Trophoblast cell (in vitro differentiated cells and primary cell): Measurements from ENCODE around the gene C20orf202.
A peak's percentile ranks its signal among the peaks of the same experiment; 100 is the strongest.

Experiments
- DNase-seq, 2 donors: peaks; one replicate each; pipeline ENCODE4 v3.0.0-alpha.2; 2016
- H2AFZ ChIP-seq: 2 replicates; pipeline ENCODE4 v1.6.1; 2013; ENCODE audit warnings: low read length, moderate library complexity, mild to moderate bottlenecking; ENCODE audit not compliant: insufficient read depth, poor library complexity
- H2AK5ac ChIP-seq: 2 replicates; pipeline ENCODE4 v1.6.1; 2013; ENCODE audit warnings: mild to moderate bottlenecking, low read length
- H2BK120ac ChIP-seq: 2 replicates; pipeline ENCODE4 v1.6.1; 2013; ENCODE audit warnings: low read length, mild to moderate bottlenecking, moderate library complexity; ENCODE audit not compliant: insufficient read depth, poor library complexity
- H2BK12ac ChIP-seq: 2 replicates; pipeline ENCODE4 v1.6.1; 2013; ENCODE audit warnings: mild to moderate bottlenecking, low read length, moderate library complexity
- H2BK5ac ChIP-seq: 2 replicates; pipeline ENCODE4 v1.6.1; 2013; ENCODE audit warnings: low read length, low read depth, moderate library complexity, mild to moderate bottlenecking; ENCODE audit not compliant: poor library complexity
- H3K14ac ChIP-seq: 2 replicates; pipeline ENCODE4 v1.6.1; 2013; ENCODE audit warnings: mild to moderate bottlenecking, low read length
- H3K18ac ChIP-seq: 2 replicates; pipeline ENCODE4 v1.6.1; 2013; ENCODE audit warnings: mild to moderate bottlenecking, low read length
- H3K23ac ChIP-seq: 2 replicates; pipeline ENCODE4 v1.6.1; 2013; ENCODE audit warnings: low read length
- H3K27ac ChIP-seq: 2 replicates; pipeline ENCODE4 v1.5.1; 2013; ENCODE audit warnings: low read depth, mild to moderate bottlenecking, inconsistent platforms, low read length, moderate library complexity
- H3K27me3 ChIP-seq: 2 replicates; pipeline ENCODE4 v1.6.1; 2013; ENCODE audit warnings: inconsistent platforms, mild to moderate bottlenecking, low read length, moderate library complexity; ENCODE audit not compliant: insufficient read depth
- H3K36me3 ChIP-seq, 2 experiments: 1 replicate in 1 of 2; 2 replicates in 1 of 2; pipeline ENCODE4 v1.6.1; 2013; ENCODE audit warnings: low read length in 2 of 2, mild to moderate bottlenecking in 2 of 2, moderate library complexity in 1 of 2; ENCODE audit not compliant: insufficient read depth in 2 of 2, control insufficient read depth in 1 of 2
- H3K4ac ChIP-seq: 2 replicates; pipeline ENCODE4 v1.6.1; 2013; ENCODE audit warnings: low read depth, mild to moderate bottlenecking, low read length, moderate library complexity
- H3K4me1 ChIP-seq, 2 experiments: 1 replicate in 1 of 2; 2 replicates in 1 of 2; pipeline ENCODE4 v1.6.1; 2013; ENCODE audit warnings: low read length in 2 of 2, mild to moderate bottlenecking in 2 of 2, moderate library complexity in 1 of 2; ENCODE audit not compliant: insufficient read depth in 2 of 2, control insufficient read depth in 1 of 2
- H3K4me2 ChIP-seq: 2 replicates; pipeline ENCODE4 v1.6.1; 2013; ENCODE audit warnings: inconsistent platforms, mild to moderate bottlenecking, low read length, moderate library complexity
- H3K4me3 ChIP-seq: 2 replicates; pipeline ENCODE4 v1.5.1; 2013; ENCODE audit warnings: mild to moderate bottlenecking, low read depth, low read length, inconsistent platforms
- H3K79me1 ChIP-seq: one replicate; pipeline ENCODE4 v1.6.1; 2013; ENCODE audit warnings: low read length
- H3K79me2 ChIP-seq: 2 replicates; pipeline ENCODE4 v1.6.1; 2013; ENCODE audit warnings: low read length, mild to moderate bottlenecking; ENCODE audit not compliant: control insufficient read depth, insufficient read depth, poor library complexity
- H3K9ac ChIP-seq: 2 replicates; pipeline ENCODE4 v1.6.1; 2013; ENCODE audit warnings: mild to moderate bottlenecking, low read length
- H3K9me3 ChIP-seq: 2 replicates; pipeline ENCODE4 v1.6.1; 2013; ENCODE audit warnings: low read depth, mild to moderate bottlenecking, control low read depth, inconsistent platforms, low read length; ENCODE audit not compliant: insufficient read depth
- H4K12ac ChIP-seq: 2 replicates; pipeline ENCODE4 v1.6.1; 2013; ENCODE audit warnings: low read depth, mild to moderate bottlenecking, low read length, moderate library complexity
- H4K8ac ChIP-seq: 2 replicates; pipeline ENCODE4 v1.6.1; 2013; ENCODE audit warnings: low read depth, mild to moderate bottlenecking, low read length, moderate library complexity
- H4K91ac ChIP-seq: one replicate; pipeline ENCODE4 v1.6.1; 2013; ENCODE audit warnings: low read depth, mild to moderate bottlenecking, low read length, moderate library complexity
- WGBS: extraction: QIAGEN DNeasy Blood & Tissue Kit; methylation state at CpG from one replicate; pipeline ENCODE4 v1.1.7; 2013; ENCODE audit warnings: missing lambda C conversion rate; ENCODE audit not compliant: insufficient read length, insufficient coverage; ENCODE audit errors: extremely low coverage; 5-methylcytosine and 5-hydroxymethylcytosine counted together

The C20orf202 gene

DNA sequence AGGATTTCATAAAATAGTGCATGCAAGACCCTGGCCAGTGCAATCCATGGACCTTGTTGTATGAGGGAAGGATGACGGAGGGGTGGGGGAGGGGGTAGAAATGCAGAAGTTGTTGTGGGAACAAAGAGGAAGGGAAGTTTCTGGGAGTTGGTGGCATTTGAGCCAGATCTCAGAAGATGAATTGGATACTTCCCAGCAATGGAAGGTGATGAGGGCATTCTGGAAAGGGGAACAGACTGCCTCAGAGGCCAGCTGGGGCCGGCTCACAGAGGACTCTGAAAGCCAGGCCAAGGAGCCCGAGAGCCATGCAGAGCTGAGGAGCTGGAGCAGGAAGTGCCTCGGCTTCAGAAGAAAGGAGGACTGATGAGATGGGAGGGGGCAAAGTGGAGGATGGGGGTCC, 21.1 kb upstream of the C20orf202 start:
- H4K8ac ChIP-seq: no peak overlapping the region
- no peak overlapping the region for H2BK120ac ChIP-seq
- no peak overlapping the region for H4K91ac ChIP-seq
- H4K12ac ChIP-seq: no peak overlapping the region
- no CpG with 5 or more reads among the region's 4 CpGs for WGBS
- H3K4ac ChIP-seq: no peak overlapping the region
- H2AFZ ChIP-seq: no peak overlapping the region
- H2AK5ac ChIP-seq: no peak overlapping the region
- H3K9ac ChIP-seq: peak overlapping the region; percentile 29
- peaks cover 18% of the 10 kb centered on the region for H3K27me3 ChIP-seq
- H3K18ac ChIP-seq: no peak overlapping the region
- no peak overlapping the region for H3K14ac ChIP-seq
- DNase-seq: no peak
- H3K79me2 ChIP-seq: no peaks in the 10 kb centered on the region
- H3K4me3 ChIP-seq: no peak overlapping the region
- no peaks in the 10 kb centered on the region for H3K36me3 ChIP-seq
- peaks cover 5% of the 10 kb centered on the region for H3K9me3 ChIP-seq
- no peak overlapping the region for H2BK12ac ChIP-seq
- no peak overlapping the region for H2BK5ac ChIP-seq
- no peak overlapping the region for H3K4me2 ChIP-seq
- peaks cover 0 to 2% of the 10 kb centered on the region in 2 experiments for H3K4me1 ChIP-seq
- H3K23ac ChIP-seq: no peak overlapping the region
- H3K27ac ChIP-seq: no peak overlapping the region
- H3K79me1 ChIP-seq: no peaks in the 10 kb centered on the region

DNA sequence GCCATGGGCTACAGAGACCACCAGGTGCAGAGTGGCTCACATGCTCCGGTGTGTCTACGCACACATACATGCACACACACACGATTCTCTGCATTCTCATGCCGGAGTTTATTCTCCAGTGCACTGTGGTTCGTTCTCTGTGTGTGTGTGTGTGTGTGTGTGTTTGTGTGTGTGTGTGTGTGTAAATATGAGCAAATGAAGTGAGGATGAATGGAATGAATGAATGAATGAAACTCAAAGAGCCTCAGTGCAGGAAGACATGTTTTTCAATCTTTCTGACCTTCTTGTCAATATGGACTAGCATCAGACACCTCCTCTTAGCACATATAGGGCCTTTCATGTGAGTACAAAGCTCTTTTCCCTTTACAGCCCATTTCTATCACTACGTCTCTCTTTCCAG, 20.1 kb upstream of the C20orf202 start:
- no peaks in the 10 kb centered on the region for H3K79me2 ChIP-seq
- no peak overlapping the region for H2BK12ac ChIP-seq
- no peak overlapping the region for H3K23ac ChIP-seq
- no peak overlapping the region for H4K91ac ChIP-seq
- H3K36me3 ChIP-seq: no peaks in the 10 kb centered on the region
- H3K14ac ChIP-seq: no peak overlapping the region
- H3K4me1 ChIP-seq: peaks cover 0 to 4% of the 10 kb centered on the region in 2 experiments
- no peak overlapping the region for H3K18ac ChIP-seq
- H2BK120ac ChIP-seq: no peak overlapping the region
- no peaks in the 10 kb centered on the region for H3K79me1 ChIP-seq
- DNase-seq: no peak
- peaks cover 5% of the 10 kb centered on the region for H3K9me3 ChIP-seq
- no peak overlapping the region for H3K4me2 ChIP-seq
- no peak overlapping the region for H2AK5ac ChIP-seq
- H4K12ac ChIP-seq: no peak overlapping the region
- whole genome bisulfite sequencing: no CpG with 5 or more reads among the region's 6 CpGs
- no peak overlapping the region for H3K27ac ChIP-seq
- peaks cover 18% of the 10 kb centered on the region for H3K27me3 ChIP-seq
- H3K4me3 ChIP-seq: no peak overlapping the region
- no peak overlapping the region for H4K8ac ChIP-seq
- no peak overlapping the region for H3K9ac ChIP-seq
- no peak overlapping the region for H2AFZ ChIP-seq
- H3K4ac ChIP-seq: no peak overlapping the region
- H2BK5ac ChIP-seq: no peak overlapping the region

DNA sequence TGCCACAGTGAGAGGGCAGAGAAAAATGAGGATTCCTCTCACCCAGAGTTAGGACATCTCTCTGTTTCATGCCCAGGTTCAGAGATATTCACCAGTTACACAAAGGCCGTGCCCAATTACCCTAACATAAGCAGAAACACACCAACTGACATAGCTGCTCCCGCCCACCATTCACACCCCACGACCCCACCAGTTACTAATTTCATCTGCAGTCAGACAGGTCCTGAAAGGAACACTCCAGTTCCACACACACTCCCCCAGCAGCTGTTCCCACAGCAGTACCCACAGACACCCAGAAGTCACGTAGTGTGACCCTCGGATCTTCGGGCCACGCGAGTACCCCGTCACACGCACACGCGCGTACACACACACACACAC, 19.0 kb upstream of the C20orf202 start:
- Histone ChIP-seq H3K9me3 (peaks cover 7% of the 10 kb centered on the region), H2BK12ac (no peak overlapping the region), H3K23ac (no peak overlapping the region), H3K79me1 (no peaks in the 10 kb centered on the region), H3K14ac (no peak overlapping the region), H3K79me2 (no peaks in the 10 kb centered on the region), H3K9ac (no peak overlapping the region), H3K27ac (no peak overlapping the region), H4K12ac (no peak overlapping the region), H3K4me1 (peaks cover 0 to 8% of the 10 kb centered on the region in 2 experiments), H4K91ac (no peak overlapping the region), H2BK5ac (no peak overlapping the region), H3K27me3 (peaks cover 18% of the 10 kb centered on the region), H2AK5ac (no peak overlapping the region), H3K4ac (no peak overlapping the region), H3K4me3 (no peak overlapping the region), H3K36me3 (no peaks in the 10 kb centered on the region), H2BK120ac (no peak overlapping the region), H4K8ac (no peak overlapping the region), H3K4me2 (no peak overlapping the region), H2AFZ (no peak overlapping the region), H3K18ac (no peak overlapping the region)
- no peak for DNase-seq
- WGBS: no CpG with 5 or more reads among the region's 13 CpGs

DNA sequence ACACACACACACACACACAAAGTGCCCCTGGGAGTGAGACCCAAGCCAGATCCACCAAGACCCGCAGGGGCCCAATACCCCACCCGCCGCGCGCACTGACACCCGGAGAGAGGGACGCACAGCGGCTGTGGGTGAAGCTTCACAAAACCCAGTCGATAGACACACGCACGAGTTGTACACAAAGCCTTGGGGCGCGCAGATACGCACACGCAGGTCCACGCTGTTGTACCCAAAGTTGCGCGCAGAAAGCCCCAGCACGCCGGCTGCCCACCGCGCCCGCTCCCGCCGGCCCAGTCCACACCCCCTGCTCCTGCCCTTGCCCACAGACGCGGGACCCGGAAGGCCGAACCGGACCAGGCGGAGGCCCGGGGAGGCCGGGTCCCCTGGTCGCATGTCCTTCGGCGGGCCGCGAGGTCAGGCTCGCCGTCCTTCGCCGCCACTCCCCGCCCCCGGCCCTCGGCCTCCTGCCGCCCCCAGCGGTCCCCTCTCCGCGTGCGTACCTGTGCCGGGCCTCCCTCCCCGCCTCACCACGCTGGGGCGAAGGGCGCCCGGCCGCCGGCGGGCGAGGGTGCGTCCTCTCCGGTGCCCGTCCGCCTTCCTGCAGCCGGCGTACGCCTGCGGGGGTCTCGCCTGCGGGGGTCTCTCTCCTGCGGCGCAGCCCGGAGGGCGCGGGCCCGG, 18.5 kb upstream of the C20orf202 start, which contains the start of gene TMEM74B:
Gene TMEM74B (minus strand): TSS at position 344 of the 678 bp plus-strand sequence. CDS start 1,180 bp downstream, outside the sequence.
- Histone ChIP-seq H3K36me3 (no peaks in the 10 kb centered on the region), H3K79me2 (no peaks in the 10 kb centered on the region), H2BK12ac (no peak within 1 kb of the TSS), H3K27ac (no peak within 1 kb of the TSS), H3K79me1 (no peaks in the 10 kb centered on the region), H3K18ac (no peak within 1 kb of the TSS), H3K4ac (no peak within 1 kb of the TSS), H2AFZ (no peak within 1 kb of the TSS), H4K12ac (no peak within 1 kb of the TSS), H3K23ac (no peak within 1 kb of the TSS), H3K9ac (no peak within 1 kb of the TSS), H2BK5ac (no peak within 1 kb of the TSS), H2AK5ac (no peak within 1 kb of the TSS), H3K27me3 (peaks cover 18% of the 10 kb centered on the region), H3K4me1 (peaks cover 0 to 8% of the 10 kb centered on the region in 2 experiments), H2BK120ac (no peak within 1 kb of the TSS), H3K9me3 (peaks cover 7% of the 10 kb centered on the region), H3K14ac (no peak within 1 kb of the TSS), H4K8ac (no peak within 1 kb of the TSS), H4K91ac (no peak within 1 kb of the TSS), H3K4me2 (peak within 1 kb of the TSS; percentile 92), H3K4me3 (peak within 1 kb of the TSS; percentile 64)
- peak in 1 of 2 donors; percentile 18 for DNase-seq
- WGBS: no CpG with 5 or more reads among the region's 76 CpGs
